ENCODE measurements around the gene CCNG2. TPM values are rescaled to one million over a fixed set of nuclear protein-coding genes. Genes with fewer than 3 reads are reported as not detected.

Gene CCNG2
- total and polyA plus RNA-seq, 9 of the 15 experiments (the other 6 are each of a cell fraction or from before 2014, with no cell fraction given), result 0.49 to 6.6 (median 2.9) TPM

DNA sequence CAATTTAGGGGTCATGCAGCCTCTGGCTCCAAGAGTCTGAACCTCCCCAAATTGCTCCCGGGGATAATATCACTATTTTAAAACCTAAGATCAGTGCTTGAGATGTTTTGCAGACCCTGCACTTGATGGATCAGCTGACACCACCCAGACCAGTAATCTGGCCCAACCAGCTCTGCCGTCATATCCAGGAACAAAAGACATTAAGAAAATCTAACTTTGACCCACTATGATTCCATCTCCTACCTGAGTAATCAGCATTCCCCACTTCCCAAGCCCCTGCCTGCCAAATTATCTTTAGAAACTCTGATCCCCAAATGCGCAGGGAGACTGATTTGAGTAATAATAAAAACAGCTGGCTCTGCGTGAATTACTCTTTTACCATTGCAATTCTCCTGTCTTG lies 34.4 kb upstream of the CCNG2 start:
- Histone ChIP-seq H4K20me1 (replicated peaks; ENCODE audit: control insufficient read depth, insufficient read depth, low read length) (no peaks in the 10 kb centered on the region), H3K36me3 (ENCODE audit: control insufficient read depth, insufficient read depth, low read length) (no peaks in the 10 kb centered on the region), H3K4me3 (no peak overlapping the region), H3K9me3 (replicated peaks; ENCODE audit: control insufficient read depth, insufficient read depth, low read depth, low read length) (no peaks in the 10 kb centered on the region), H3K27me3 (ENCODE audit: control insufficient read depth in 2 of 2, insufficient read depth in 2 of 2, low read length in 2 of 2) (peaks cover 24 to 25% of the 10 kb centered on the region in 2 experiments), H3K9ac (ENCODE audit: insufficient read depth in 1 of 2, low read depth in 2 of 2, low read length in 2 of 2) (no peak overlapping the region), H3K9me1 (ENCODE audit: control insufficient read depth, insufficient read depth, low read length) (no peaks in the 10 kb centered on the region), H3K79me2 (ENCODE audit: control insufficient read depth, insufficient read depth, low read length) (no peaks in the 10 kb centered on the region), H3K4me2 (ENCODE audit: insufficient read depth, low read length) (no peak overlapping the region), H2AFZ (ENCODE audit: low read depth, low read length) (no peak overlapping the region), H3K27ac (ENCODE audit: extremely low read depth, low read depth, low read length) (no peak overlapping the region), H3K4me1 (replicated peaks in 1 of 2; ENCODE audit: control insufficient read depth in 2 of 2, insufficient read depth in 2 of 2, low read length in 2 of 2) (0 out of 5 replicates have a peak, but pooled peaks cover 0 to 4% of the 10 kb centered on the region in 2 experiments)
- in situ Hi-C loops (cut with MboI), result no loop called here
- FAIRE-seq, result no peak
- 0% methylated on average over 4 of the region's 4 CpGs for WGBS (ENCODE audit: insufficient coverage, low coverage, missing lambda C conversion rate)
- no peak for ATAC-seq
- BruUV-seq (replicated peaks), result no TSS peak
- no peak for DNase-seq (ENCODE audit: extremely low read depth in 1 of 4, low spot score in 3 of 4)
- CTCF ChIA-PET (ENCODE audit: low intra/inter-chr PET ratio), result no interaction called here
- intact Hi-C loops (cut with micrococcal nuclease), result no loop called here
- POLR2A ChIA-PET, result no interaction called here
- TF ChIP-seq, protein P1, sequence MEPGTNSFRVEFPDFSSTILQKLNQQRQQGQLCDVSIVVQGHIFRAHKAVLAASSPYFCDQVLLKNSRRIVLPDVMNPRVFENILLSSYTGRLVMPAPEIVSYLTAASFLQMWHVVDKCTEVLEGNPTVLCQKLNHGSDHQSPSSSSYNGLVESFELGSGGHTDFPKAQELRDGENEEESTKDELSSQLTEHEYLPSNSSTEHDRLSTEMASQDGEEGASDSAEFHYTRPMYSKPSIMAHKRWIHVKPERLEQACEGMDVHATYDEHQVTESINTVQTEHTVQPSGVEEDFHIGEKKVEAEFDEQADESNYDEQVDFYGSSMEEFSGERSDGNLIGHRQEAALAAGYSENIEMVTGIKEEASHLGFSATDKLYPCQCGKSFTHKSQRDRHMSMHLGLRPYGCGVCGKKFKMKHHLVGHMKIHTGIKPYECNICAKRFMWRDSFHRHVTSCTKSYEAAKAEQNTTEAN (CRISPR knock-in tag; IDR thresholded peaks at IDR 0.05), result no peak
- TF ChIP-seq YY1 (IDR thresholded peaks at IDR 0.05; ENCODE audit: borderline replicate concordance in 1 of 3, control insufficient read depth in 1 of 3, extremely low read depth in 1 of 3, insufficient read depth in 3 of 3, insufficient read length in 1 of 3, insufficient replicate concordance in 2 of 3, low read depth in 1 of 3, low read length in 2 of 3) (no peak), ZNF395 (CRISPR knock-in tag; IDR thresholded peaks at IDR 0.05) (no peak), U2AF1 (optimal IDR thresholded peaks at IDR 0.05; ENCODE audit: low read depth, low read length) (no peak), MYBL2 (IDR thresholded peaks at IDR 0.05; ENCODE audit: low read depth) (no peak), MYBL2 (CRISPR knock-in tag; IDR thresholded peaks at IDR 0.05; ENCODE audit: borderline replicate concordance) (no peak), MXD1 (CRISPR knock-in tag; IDR thresholded peaks at IDR 0.05; ENCODE audit: borderline replicate concordance, poor library complexity, severe bottlenecking) (no peak), KLF10 (CRISPR knock-in tag; IDR thresholded peaks at IDR 0.05) (no peak), SMARCC2 (IDR thresholded peaks at IDR 0.05; ENCODE audit: low read depth) (no peak), ELF2 (CRISPR knock-in tag; IDR thresholded peaks at IDR 0.05) (no peak), MED1 (CRISPR knock-in tag; IDR thresholded peaks at IDR 0.05; ENCODE audit: borderline replicate concordance) (no peak), ZNF707 (CRISPR knock-in tag; conservative IDR thresholded peaks at IDR 0.05) (no peak), ZNF324 (CRISPR knock-in tag; IDR thresholded peaks at IDR 0.05) (no peak)
- TF ChIP-seq, protein P2, sequence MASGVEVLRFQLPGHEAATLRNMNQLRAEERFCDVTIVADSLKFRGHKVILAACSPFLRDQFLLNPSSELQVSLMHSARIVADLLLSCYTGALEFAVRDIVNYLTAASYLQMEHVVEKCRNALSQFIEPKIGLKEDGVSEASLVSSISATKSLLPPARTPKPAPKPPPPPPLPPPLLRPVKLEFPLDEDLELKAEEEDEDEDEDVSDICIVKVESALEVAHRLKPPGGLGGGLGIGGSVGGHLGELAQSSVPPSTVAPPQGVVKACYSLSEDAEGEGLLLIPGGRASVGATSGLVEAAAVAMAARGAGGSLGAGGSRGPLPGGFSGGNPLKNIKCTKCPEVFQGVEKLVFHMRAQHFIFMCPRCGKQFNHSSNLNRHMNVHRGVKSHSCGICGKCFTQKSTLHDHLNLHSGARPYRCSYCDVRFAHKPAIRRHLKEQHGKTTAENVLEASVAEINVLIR (CRISPR knock-in tag; IDR thresholded peaks at IDR 0.05), result no peak
- TF ChIP-seq, protein P3, sequence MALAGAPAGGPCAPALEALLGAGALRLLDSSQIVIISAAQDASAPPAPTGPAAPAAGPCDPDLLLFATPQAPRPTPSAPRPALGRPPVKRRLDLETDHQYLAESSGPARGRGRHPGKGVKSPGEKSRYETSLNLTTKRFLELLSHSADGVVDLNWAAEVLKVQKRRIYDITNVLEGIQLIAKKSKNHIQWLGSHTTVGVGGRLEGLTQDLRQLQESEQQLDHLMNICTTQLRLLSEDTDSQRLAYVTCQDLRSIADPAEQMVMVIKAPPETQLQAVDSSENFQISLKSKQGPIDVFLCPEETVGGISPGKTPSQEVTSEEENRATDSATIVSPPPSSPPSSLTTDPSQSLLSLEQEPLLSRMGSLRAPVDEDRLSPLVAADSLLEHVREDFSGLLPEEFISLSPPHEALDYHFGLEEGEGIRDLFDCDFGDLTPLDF (CRISPR knock-in tag; IDR thresholded peaks at IDR 0.05), result no peak
- TF ChIP-seq, protein P4, sequence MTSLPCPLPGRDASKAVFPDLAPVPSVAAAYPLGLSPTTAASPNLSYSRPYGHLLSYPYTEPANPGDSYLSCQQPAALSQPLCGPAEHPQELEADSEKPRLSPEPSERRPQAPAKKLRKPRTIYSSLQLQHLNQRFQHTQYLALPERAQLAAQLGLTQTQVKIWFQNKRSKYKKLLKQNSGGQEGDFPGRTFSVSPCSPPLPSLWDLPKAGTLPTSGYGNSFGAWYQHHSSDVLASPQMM (CRISPR knock-in tag; IDR thresholded peaks at IDR 0.05), result no peak
